Stimulated activated naive B cell treated with anti-CD40 and anti-IgM and Interleukin-4, amounts not matched to agents 10 μg/mL and 1 μg/mL and 100 μg/mL, for 72 hours (primary cell): ENCODE data around the gene PLCH1.
"Not testable (repeated sequence)": the region's sequence is repeated elsewhere in the genome, so short reads cannot be mapped to it uniquely, and the experiment has no call there.

Experiments
- ATAC-seq, 2 donors: fragments of 150-1000 bp; cut with Tn5 transposase; replicated peaks; 2 replicates each; pipeline ENCODE4 v1.10.0; 2021; ENCODE audit warnings: moderate library complexity in 1 of 2
- DNase-seq: peaks from one replicate; pipeline ENCODE4 v3.0.0; 2021
- H3K27ac Mint-ChIP-seq: one replicate; pipeline ENCODE4 v1.8.0; 2022; ENCODE audit warnings: mild to moderate bottlenecking, mixed read lengths
- H3K27me3 Mint-ChIP-seq, 2 donors: one replicate each; pipeline ENCODE4 v1.8.0; 2022; ENCODE audit warnings: mixed read lengths in 2 of 2
- H3K36me3 Mint-ChIP-seq, 2 donors: one replicate each; pipeline ENCODE4 v1.8.0; 2022; ENCODE audit warnings: mixed read lengths in 2 of 2, mild to moderate bottlenecking in 1 of 2
- H3K4me1 Mint-ChIP-seq, 2 donors: one replicate each; pipeline ENCODE4 v1.8.0; 2022; ENCODE audit warnings: mixed read lengths in 2 of 2, mild to moderate bottlenecking in 1 of 2
- H3K4me3 Mint-ChIP-seq, 2 donors: one replicate each; pipeline ENCODE4 v1.8.0; 2022; ENCODE audit warnings: mild to moderate bottlenecking in 2 of 2, mixed read lengths in 2 of 2, moderate library complexity in 1 of 2
- H3K9me3 Mint-ChIP-seq, 2 donors: one replicate each; pipeline ENCODE4 v1.8.0; 2022; ENCODE audit warnings: mixed read lengths in 2 of 2, mild to moderate bottlenecking in 1 of 2

Gene PLCH1

DNA sequence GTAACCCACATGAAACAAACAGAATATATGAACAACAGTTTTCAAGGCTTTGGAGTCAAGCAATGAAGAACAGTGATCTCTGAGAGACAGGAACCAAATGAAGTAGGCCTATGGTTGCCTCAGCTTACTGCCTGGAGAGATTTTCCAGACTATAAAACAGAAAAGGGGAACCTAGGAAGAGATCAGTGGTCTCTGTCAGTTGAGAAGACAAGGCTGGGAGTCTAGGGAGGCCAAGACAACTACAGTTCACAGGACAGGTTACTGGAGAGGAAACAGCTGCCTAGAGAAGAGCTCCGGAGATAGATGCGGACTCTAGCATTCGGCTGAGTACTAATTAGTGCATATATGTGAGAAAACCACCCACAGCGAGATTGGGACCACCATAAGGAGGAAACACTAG lies 87.7 kb downstream of the PLCH1 start:
- H3K27ac Mint-ChIP-seq: no peak overlapping the region
- DNase-seq: no peak
- H3K9me3 Mint-ChIP-seq: no peaks in the 10 kb centered on the region
- no peaks in the 10 kb centered on the region for H3K27me3 Mint-ChIP-seq
- H3K4me3 Mint-ChIP-seq: no peak overlapping the region
- no peak for ATAC-seq
- no peaks in the 10 kb centered on the region for H3K36me3 Mint-ChIP-seq
- H3K4me1 Mint-ChIP-seq: no peaks in the 10 kb centered on the region

- DNase-seq (no peak), ATAC-seq (no peak)
- H3K27ac Mint-ChIP-seq: no peak overlapping the region
- no peaks in the 10 kb centered on the region for H3K4me1 Mint-ChIP-seq
- H3K27me3 Mint-ChIP-seq: no peaks in the 10 kb centered on the region
- H3K4me3 Mint-ChIP-seq: no peak overlapping the region
- no peaks in the 10 kb centered on the region for H3K36me3 Mint-ChIP-seq
- no peaks in the 10 kb centered on the region for H3K9me3 Mint-ChIP-seq
Observed at GRCh38 chr3:155656466-155656865, 88.4 kb downstream of the PLCH1 start.

GRCh38 chr3:155651489-155652218 lies 93.2 kb downstream of the PLCH1 start:
- ATAC-seq (no peak), DNase-seq (no peak)
- no peaks in the 10 kb centered on the region for H3K9me3 Mint-ChIP-seq
- no peak overlapping the region for H3K27ac Mint-ChIP-seq
- H3K4me1 Mint-ChIP-seq: no peaks in the 10 kb centered on the region
- no peaks in the 10 kb centered on the region for H3K36me3 Mint-ChIP-seq
- no peaks in the 10 kb centered on the region for H3K27me3 Mint-ChIP-seq
- H3K4me3 Mint-ChIP-seq: no peak overlapping the region

- DNase-seq (no peak), ATAC-seq (no peak)
- Mint-ChIP-seq H3K4me1 (no peaks in the 10 kb centered on the region), H3K9me3 (no peaks in the 10 kb centered on the region), H3K27me3 (no peaks in the 10 kb centered on the region), H3K27ac (no peak overlapping the region), H3K36me3 (no peaks in the 10 kb centered on the region), H3K4me3 (no peak overlapping the region)
Observed at GRCh38 chr3:155648013-155648591, 96.8 kb downstream of the PLCH1 start.

- ATAC-seq: no peak
- H3K4me3 Mint-ChIP-seq: no peak overlapping the region
- H3K9me3 Mint-ChIP-seq: no peaks in the 10 kb centered on the region
- H3K27me3 Mint-ChIP-seq: no peaks in the 10 kb centered on the region
- DNase-seq: no peak
- H3K27ac Mint-ChIP-seq: no peak overlapping the region
- H3K4me1 Mint-ChIP-seq: no peaks in the 10 kb centered on the region
- H3K36me3 Mint-ChIP-seq: no peaks in the 10 kb centered on the region
Observed at GRCh38 chr3:155647206-155647605, 97.7 kb downstream of the PLCH1 start.

GRCh38 chr3:155646669-155647068 lies 98.2 kb downstream of the PLCH1 start:
- H3K27ac Mint-ChIP-seq: no peak overlapping the region
- no peaks in the 10 kb centered on the region for H3K4me1 Mint-ChIP-seq
- ATAC-seq: no peak
- H3K9me3 Mint-ChIP-seq: no peaks in the 10 kb centered on the region
- no peak for DNase-seq
- no peaks in the 10 kb centered on the region for H3K27me3 Mint-ChIP-seq
- no peak overlapping the region for H3K4me3 Mint-ChIP-seq
- H3K36me3 Mint-ChIP-seq: no peaks in the 10 kb centered on the region

DNA sequence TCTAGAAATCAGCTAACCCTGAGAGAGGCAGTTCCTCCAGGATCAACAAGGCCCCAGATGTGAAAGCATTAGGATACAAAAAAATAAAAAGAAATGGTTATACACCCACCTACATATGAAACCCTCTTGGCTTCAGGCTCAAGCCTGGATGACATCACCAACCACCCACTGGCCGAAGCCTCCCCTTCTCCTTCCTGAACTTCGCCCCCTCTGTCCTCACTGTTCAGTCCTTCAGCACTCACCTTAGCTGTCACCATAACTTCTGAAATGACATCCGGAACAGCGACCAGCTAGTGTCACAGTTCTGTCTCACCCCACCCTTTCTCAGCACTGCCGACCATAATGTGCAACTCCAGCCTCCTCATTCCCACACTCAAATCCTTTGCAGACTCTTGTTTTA lies 98.7 kb downstream of the PLCH1 start:
- ATAC-seq: no peak
- Mint-ChIP-seq H3K36me3 (no peaks in the 10 kb centered on the region), H3K4me1 (no peaks in the 10 kb centered on the region), H3K27ac (no peak overlapping the region), H3K9me3 (no peaks in the 10 kb centered on the region), H3K4me3 (no peak overlapping the region), H3K27me3 (no peaks in the 10 kb centered on the region)
- DNase-seq: no peak

GRCh38 chr3:155643581-155644165 lies 101.2 kb downstream of the PLCH1 start:
- Mint-ChIP-seq H3K27me3 (no peaks in the 10 kb centered on the region), H3K4me3 (no peak overlapping the region), H3K4me1 (no peaks in the 10 kb centered on the region), H3K36me3 (no peaks in the 10 kb centered on the region), H3K9me3 (no peaks in the 10 kb centered on the region), H3K27ac (no peak overlapping the region)
- DNase-seq: no peak
- ATAC-seq: no peak

DNA sequence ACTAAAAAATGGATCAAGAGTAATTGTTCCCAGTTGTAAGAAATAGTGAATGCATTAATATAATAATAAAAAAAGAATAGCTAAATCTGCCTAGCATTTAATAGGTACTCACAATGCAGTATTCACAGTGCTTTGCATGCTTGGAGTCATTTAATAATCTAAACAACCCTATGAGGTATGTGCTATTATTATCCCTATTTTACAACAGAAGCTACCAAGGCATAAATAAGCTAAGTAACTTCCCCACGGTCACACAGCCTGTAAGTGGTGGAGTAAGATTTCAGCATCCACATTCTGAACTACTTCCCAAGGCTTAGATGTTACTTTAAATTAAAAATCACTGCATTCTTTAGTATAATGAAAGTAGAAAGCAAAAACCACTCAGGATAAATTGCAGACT lies 102.9 kb downstream of the PLCH1 start:
- H3K4me3 Mint-ChIP-seq: no peak overlapping the region
- H3K36me3 Mint-ChIP-seq: no peaks in the 10 kb centered on the region
- H3K27ac Mint-ChIP-seq: no peak overlapping the region
- ATAC-seq (no peak), DNase-seq (no peak)
- H3K27me3 Mint-ChIP-seq: no peaks in the 10 kb centered on the region
- H3K4me1 Mint-ChIP-seq: no peaks in the 10 kb centered on the region
- H3K9me3 Mint-ChIP-seq: no peaks in the 10 kb centered on the region

GRCh38 chr3:155640098-155640497 lies 104.8 kb downstream of the PLCH1 start:
- no peak for DNase-seq
- H3K9me3 Mint-ChIP-seq: no peaks in the 10 kb centered on the region
- H3K27me3 Mint-ChIP-seq: no peaks in the 10 kb centered on the region
- no peaks in the 10 kb centered on the region for H3K4me1 Mint-ChIP-seq
- no peak overlapping the region for H3K4me3 Mint-ChIP-seq
- no peak overlapping the region for H3K27ac Mint-ChIP-seq
- no peaks in the 10 kb centered on the region for H3K36me3 Mint-ChIP-seq
- no peak for ATAC-seq

- no peaks in the 10 kb centered on the region for H3K9me3 Mint-ChIP-seq
- H3K27ac Mint-ChIP-seq: no peak overlapping the region
- H3K27me3 Mint-ChIP-seq: no peaks in the 10 kb centered on the region
- H3K4me1 Mint-ChIP-seq: no peaks in the 10 kb centered on the region
- H3K36me3 Mint-ChIP-seq: no peaks in the 10 kb centered on the region
- ATAC-seq: no peak
- DNase-seq: no peak
- no peak overlapping the region for H3K4me3 Mint-ChIP-seq
Observed at GRCh38 chr3:155639462-155640055, 105.3 kb downstream of the PLCH1 start.

DNA sequence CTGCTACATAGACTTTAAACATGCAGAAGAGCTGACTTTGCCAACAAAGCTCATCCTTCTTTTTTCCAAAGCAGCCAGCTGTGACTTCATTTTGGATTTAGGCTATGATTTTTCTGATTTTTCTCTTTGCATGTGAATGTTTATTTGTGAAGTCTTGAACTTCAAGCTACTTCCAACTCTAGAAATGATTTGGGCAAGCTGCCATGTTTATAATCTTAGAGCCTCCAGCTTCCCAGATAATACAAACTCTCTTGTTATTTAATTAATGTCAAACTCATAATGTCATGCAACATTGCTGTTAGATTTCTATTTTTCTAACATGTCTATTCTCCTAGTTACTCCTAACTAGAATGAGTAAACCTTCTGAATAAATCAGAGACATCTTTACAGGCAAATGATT lies 106.4 kb downstream of the PLCH1 start:
- not testable (repeated sequence) for H3K27ac Mint-ChIP-seq, H3K4me3 Mint-ChIP-seq, DNase-seq, H3K27me3 Mint-ChIP-seq, H3K9me3 Mint-ChIP-seq, H3K4me1 Mint-ChIP-seq, H3K36me3 Mint-ChIP-seq, ATAC-seq

GRCh38 chr3:155637567-155637966 lies 107.3 kb downstream of the PLCH1 start:
- H3K4me1 Mint-ChIP-seq: no peaks in the 10 kb centered on the region
- H3K4me3 Mint-ChIP-seq: no peak overlapping the region
- DNase-seq: no peak
- H3K36me3 Mint-ChIP-seq: no peaks in the 10 kb centered on the region
- H3K9me3 Mint-ChIP-seq: no peaks in the 10 kb centered on the region
- ATAC-seq: no peak
- no peak overlapping the region for H3K27ac Mint-ChIP-seq
- H3K27me3 Mint-ChIP-seq: no peaks in the 10 kb centered on the region

DNA sequence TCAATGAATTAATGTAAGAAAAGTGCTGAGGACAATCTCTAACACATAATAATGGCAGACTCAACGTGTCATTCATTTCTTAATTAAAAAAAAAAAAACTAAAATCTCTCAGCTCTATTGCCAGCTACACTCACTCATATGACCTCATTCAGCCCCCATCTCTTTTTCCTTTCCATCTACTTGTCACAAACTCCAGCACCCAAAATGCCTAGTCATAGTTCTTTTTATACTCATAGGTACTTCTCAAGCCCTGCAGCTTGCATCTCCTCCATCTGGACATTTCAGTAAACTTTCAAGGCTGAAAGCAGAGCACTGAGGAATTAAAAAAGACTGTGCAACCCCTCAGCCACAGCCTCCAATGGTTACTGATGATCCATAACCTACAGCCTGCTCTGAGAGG lies 109.8 kb downstream of the PLCH1 start:
- H3K27me3 Mint-ChIP-seq: no peaks in the 10 kb centered on the region
- no peaks in the 10 kb centered on the region for H3K36me3 Mint-ChIP-seq
- H3K4me1 Mint-ChIP-seq: no peaks in the 10 kb centered on the region
- DNase-seq (no peak), ATAC-seq (no peak)
- H3K4me3 Mint-ChIP-seq: no peak overlapping the region
- no peak overlapping the region for H3K27ac Mint-ChIP-seq
- no peaks in the 10 kb centered on the region for H3K9me3 Mint-ChIP-seq

DNA sequence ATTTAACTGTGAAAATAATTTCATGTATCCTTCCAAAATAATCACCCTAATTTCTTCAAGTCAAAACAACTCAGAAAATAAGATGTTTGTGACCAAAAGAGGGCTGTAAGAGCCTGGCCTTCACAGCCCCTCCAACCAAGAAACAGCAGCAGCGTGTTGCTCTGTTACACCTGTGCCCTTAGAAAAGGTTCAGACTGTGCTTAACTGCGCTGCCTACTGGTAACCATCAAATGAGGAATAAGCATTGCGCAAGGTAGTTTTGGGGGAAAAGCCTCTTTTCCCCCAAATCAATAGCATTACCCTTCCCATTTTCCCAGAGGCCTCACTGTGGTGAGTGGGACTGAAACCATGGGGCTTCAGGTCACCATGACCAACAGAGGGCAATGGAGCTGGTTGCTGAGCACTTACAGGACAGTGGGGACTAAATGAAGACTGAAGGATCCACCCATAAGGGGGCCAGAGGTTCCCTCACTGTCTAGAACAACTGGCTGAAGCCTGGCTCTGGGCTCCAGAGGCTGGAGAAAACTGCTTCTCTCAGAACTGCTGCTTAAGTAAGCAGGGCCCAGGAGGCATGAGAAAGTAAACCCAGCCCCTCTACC lies 110.7 kb downstream of the PLCH1 start:
- Mint-ChIP-seq H3K4me1 (no peaks in the 10 kb centered on the region), H3K27me3 (no peaks in the 10 kb centered on the region), H3K36me3 (no peaks in the 10 kb centered on the region), H3K27ac (no peak overlapping the region), H3K9me3 (no peaks in the 10 kb centered on the region), H3K4me3 (no peak overlapping the region)
- ATAC-seq (no peak), DNase-seq (no peak)
